ENCODE data around the gene SUN3. TPM values are rescaled to one million over a fixed set of nuclear protein-coding genes. Genes with fewer than 3 reads are reported as not detected.
A peak's percentile ranks its signal among the peaks of the same experiment; 100 is the strongest.
"Not testable (repeated sequence)": the region's sequence is repeated elsewhere in the genome, so short reads cannot be mapped to it uniquely, and the experiment has no call there.

The SUN3 gene
- polyA plus RNA-seq, 1 donor from 2014 or later = not detected

GRCh38 chr7:48004638-48005037, 24.3 kb downstream of the SUN3 start:
- H3K4me3 ChIP-seq (ENCODE audit: low read length) = peak overlapping the region; percentile 10
- no peaks in the 10 kb centered on the region for H3K9me2 ChIP-seq (ENCODE audit: insufficient read depth, low read length)
- no peaks in the 10 kb centered on the region for H4K20me1 ChIP-seq (ENCODE audit: insufficient read depth)
- H3K27ac ChIP-seq (ENCODE audit: low read length) = no peak overlapping the region
- H3K27me3 ChIP-seq (ENCODE audit: insufficient read depth, low read depth, low read length) = no peaks in the 10 kb centered on the region
- H3F3A ChIP-seq (ENCODE audit: insufficient read depth, low read length, poor library complexity, severe bottlenecking) = no peaks in the 10 kb centered on the region
- no peaks in the 10 kb centered on the region for H3K36me3 ChIP-seq (ENCODE audit: insufficient read depth, low read length)
- no peaks in the 10 kb centered on the region for H3K79me2 ChIP-seq (replicated peaks; ENCODE audit: insufficient read depth, low read length)
- TF ChIP-seq MXI1 (conservative IDR thresholded peaks at IDR 0.05; ENCODE audit: poor library complexity, severe bottlenecking) (no peak), CTCF (IDR thresholded peaks at IDR 0.05; ENCODE audit: poor library complexity, severe bottlenecking) (no peak), RAD21 (conservative IDR thresholded peaks at IDR 0.05) (no peak), EP300 (conservative IDR thresholded peaks at IDR 0.05; ENCODE audit: poor library complexity, severe bottlenecking) (no peak), EZH2 (IDR thresholded peaks at IDR 0.05; ENCODE audit: borderline replicate concordance, insufficient read depth, low read length, poor library complexity, severe bottlenecking) (no peak), TAF1 (IDR thresholded peaks at IDR 0.05; ENCODE audit: low read depth) (no peak), SMC3 (conservative IDR thresholded peaks at IDR 0.05; ENCODE audit: poor library complexity) (no peak), POLR2AphosphoS5 (IDR thresholded peaks at IDR 0.05) (no peak)
- TF ChIP-seq, protein P1, sequence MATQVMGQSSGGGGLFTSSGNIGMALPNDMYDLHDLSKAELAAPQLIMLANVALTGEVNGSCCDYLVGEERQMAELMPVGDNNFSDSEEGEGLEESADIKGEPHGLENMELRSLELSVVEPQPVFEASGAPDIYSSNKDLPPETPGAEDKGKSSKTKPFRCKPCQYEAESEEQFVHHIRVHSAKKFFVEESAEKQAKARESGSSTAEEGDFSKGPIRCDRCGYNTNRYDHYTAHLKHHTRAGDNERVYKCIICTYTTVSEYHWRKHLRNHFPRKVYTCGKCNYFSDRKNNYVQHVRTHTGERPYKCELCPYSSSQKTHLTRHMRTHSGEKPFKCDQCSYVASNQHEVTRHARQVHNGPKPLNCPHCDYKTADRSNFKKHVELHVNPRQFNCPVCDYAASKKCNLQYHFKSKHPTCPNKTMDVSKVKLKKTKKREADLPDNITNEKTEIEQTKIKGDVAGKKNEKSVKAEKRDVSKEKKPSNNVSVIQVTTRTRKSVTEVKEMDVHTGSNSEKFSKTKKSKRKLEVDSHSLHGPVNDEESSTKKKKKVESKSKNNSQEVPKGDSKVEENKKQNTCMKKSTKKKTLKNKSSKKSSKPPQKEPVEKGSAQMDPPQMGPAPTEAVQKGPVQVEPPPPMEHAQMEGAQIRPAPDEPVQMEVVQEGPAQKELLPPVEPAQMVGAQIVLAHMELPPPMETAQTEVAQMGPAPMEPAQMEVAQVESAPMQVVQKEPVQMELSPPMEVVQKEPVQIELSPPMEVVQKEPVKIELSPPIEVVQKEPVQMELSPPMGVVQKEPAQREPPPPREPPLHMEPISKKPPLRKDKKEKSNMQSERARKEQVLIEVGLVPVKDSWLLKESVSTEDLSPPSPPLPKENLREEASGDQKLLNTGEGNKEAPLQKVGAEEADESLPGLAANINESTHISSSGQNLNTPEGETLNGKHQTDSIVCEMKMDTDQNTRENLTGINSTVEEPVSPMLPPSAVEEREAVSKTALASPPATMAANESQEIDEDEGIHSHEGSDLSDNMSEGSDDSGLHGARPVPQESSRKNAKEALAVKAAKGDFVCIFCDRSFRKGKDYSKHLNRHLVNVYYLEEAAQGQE (IDR thresholded peaks at IDR 0.05; ENCODE audit: borderline replicate concordance) = no peak
- no peak overlapping the region for H2AFZ ChIP-seq (ENCODE audit: low read depth, low read length)
- H3K4me2 ChIP-seq (ENCODE audit: low read length) = peak overlapping the region; percentile 2
- no peak overlapping the region for H3K9ac ChIP-seq (ENCODE audit: low read length)
- H3K9me3 ChIP-seq (ENCODE audit: low read length) = no peaks in the 10 kb centered on the region

DNA sequence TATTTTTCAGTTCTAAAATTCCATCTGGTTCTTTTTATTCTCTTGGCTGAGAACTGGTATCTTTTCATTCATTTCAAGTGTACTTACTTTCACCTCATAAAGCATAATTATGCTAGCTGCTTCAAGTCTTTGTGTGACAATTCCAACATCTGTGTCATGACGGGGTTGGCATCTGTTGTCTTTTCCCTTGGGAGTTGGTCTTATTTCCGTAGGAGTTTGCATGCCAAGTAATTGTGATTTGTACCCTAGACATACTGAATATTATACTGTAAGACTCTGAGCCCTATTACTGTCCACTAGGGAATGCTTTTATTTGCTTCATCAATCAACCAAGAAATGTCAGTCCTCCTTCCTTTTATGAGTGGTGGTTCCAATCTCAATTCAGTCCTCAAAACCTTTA, 24.9 kb downstream of the SUN3 start:
- no peak overlapping the region for H2AFZ ChIP-seq (ENCODE audit: low read depth, low read length)
- no peak overlapping the region for H3K27ac ChIP-seq (ENCODE audit: low read length)
- peak overlapping the region; percentile 2 for H3K4me2 ChIP-seq (ENCODE audit: low read length)

GRCh38 chr7:48000164-48000563, 28.7 kb downstream of the SUN3 start:
- not testable (repeated sequence) for H3K79me2 ChIP-seq (replicated peaks; ENCODE audit: insufficient read depth, low read length); H4K20me1 ChIP-seq (ENCODE audit: insufficient read depth); H3K9ac ChIP-seq (ENCODE audit: low read length); H3K4me2 ChIP-seq (ENCODE audit: low read length); H3K4me3 ChIP-seq (ENCODE audit: low read length); H3K9me2 ChIP-seq (ENCODE audit: insufficient read depth, low read length); H3K36me3 ChIP-seq (ENCODE audit: insufficient read depth, low read length); H3K27me3 ChIP-seq (ENCODE audit: insufficient read depth, low read depth, low read length); H3K27ac ChIP-seq (ENCODE audit: low read length); H3K9me3 ChIP-seq (ENCODE audit: low read length); H2AFZ ChIP-seq (ENCODE audit: low read depth, low read length); H3F3A ChIP-seq (ENCODE audit: insufficient read depth, low read length, poor library complexity, severe bottlenecking)

More for the DNA sequence above, 24.9 kb downstream of the SUN3 start:
- H4K20me1 ChIP-seq (ENCODE audit: insufficient read depth) = no peaks in the 10 kb centered on the region
- no peaks in the 10 kb centered on the region for H3K36me3 ChIP-seq (ENCODE audit: insufficient read depth, low read length)
- H3K27me3 ChIP-seq (ENCODE audit: insufficient read depth, low read depth, low read length) = no peaks in the 10 kb centered on the region
- TF ChIP-seq EP300 (conservative IDR thresholded peaks at IDR 0.05; ENCODE audit: poor library complexity, severe bottlenecking) = peak; percentile 74
- peak; percentile 66 for TF ChIP-seq POLR2AphosphoS5 (IDR thresholded peaks at IDR 0.05)
- TF ChIP-seq RAD21 (conservative IDR thresholded peaks at IDR 0.05) = no peak
- H3K9me2 ChIP-seq (ENCODE audit: insufficient read depth, low read length) = no peaks in the 10 kb centered on the region
- no peaks in the 10 kb centered on the region for H3K9me3 ChIP-seq (ENCODE audit: low read length)
- H3K4me3 ChIP-seq (ENCODE audit: low read length) = peak overlapping the region; percentile 10
- no peaks in the 10 kb centered on the region for H3F3A ChIP-seq (ENCODE audit: insufficient read depth, low read length, poor library complexity, severe bottlenecking)
- H3K9ac ChIP-seq (ENCODE audit: low read length) = no peak overlapping the region
- no peaks in the 10 kb centered on the region for H3K79me2 ChIP-seq (replicated peaks; ENCODE audit: insufficient read depth, low read length)
